Measurements from ENCODE around the gene ATXN7. TPM values are rescaled to one million over a fixed set of nuclear protein-coding genes. Genes with fewer than 3 reads are reported as not detected.

ATXN7 gene
- total and polyA plus RNA-seq, 2 of the 4 experiments (the other 2 are of a cell fraction) = 8.6 to 13.6 TPM

DNA sequence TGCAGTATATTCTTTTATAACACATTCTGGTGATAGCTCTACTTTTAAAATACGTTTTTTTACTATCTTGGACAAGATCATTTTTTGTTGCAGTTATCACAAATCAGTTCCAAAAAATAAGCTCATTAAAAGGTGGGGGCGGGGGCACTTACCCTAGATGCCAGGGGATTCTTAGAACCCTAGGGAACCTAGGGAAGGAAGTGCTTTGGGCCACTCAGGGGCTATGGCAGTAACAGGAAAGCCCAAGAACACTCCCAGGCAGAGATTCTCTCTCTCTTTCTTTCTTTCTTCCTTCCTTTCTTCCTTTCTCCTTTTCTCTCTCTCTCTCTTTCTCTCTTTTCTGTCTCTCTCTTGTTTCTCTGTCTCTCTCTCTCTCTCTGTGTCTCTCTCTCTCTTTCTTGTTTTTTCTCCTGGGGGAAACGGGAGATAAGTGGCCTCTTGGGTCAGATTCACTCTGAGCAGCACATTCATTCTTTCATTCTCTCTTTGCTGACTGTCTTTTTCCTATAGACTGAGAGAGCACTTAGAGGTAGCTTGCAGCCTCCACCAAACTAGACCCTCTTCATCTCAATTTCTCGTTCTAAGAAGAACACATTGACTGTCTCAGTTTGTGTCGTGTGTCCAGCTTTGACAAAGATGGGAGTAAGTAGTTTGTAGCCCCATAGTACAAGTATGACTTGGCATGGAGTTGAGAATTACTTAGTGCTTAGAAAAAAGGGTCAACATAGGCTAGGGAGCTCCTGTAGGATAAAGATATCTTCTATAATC is 31.9 kb downstream of the ATXN7 start (continued):
- TF ChIP-seq RFX5 (IDR thresholded peaks at IDR 0.05; ENCODE audit: low read depth, low read length) = no peak

- H4K91ac ChIP-seq (ENCODE audit: insufficient read depth, low read depth, low read length) = no peak overlapping the region
- H3K9me1 ChIP-seq (ENCODE audit: insufficient read depth, low read length) = peaks cover 3% of the 10 kb centered on the region; the same call in 1 of the 2 replicates
- CTCF ChIA-PET = no interaction called here
- no peak overlapping the region for H2BK15ac ChIP-seq (ENCODE audit: low read depth, low read length)
- H3K9me3 ChIP-seq (ENCODE audit: control insufficient read depth, insufficient read depth, low read length) = no peaks in the 10 kb centered on the region
- ATAC-seq (ENCODE audit: low read depth) = peak; percentile 79
- intact Hi-C loops (cut with micrococcal nuclease) (no loop called here), in situ Hi-C loops (cut with MboI; ENCODE audit: low sequenced_read_pairs) (no loop called here), dilution Hi-C loops (cut with HindIII; ENCODE audit: low sequenced_read_pairs, unreplicated experiment) (no loop called here)
- no peak overlapping the region for H4K5ac ChIP-seq (ENCODE audit: low read depth, low read length)
- H2AFZ ChIP-seq (replicated peaks; ENCODE audit: low read length, poor library complexity) = no peak overlapping the region
- TF ChIP-seq SMC3 (IDR thresholded peaks at IDR 0.05; ENCODE audit: low read depth, low read length) = no peak
- WGBS, 2 experiments (ENCODE audit: extremely low coverage in 2 of 2, insufficient read length in 1 of 2) = no CpG with 5 or more reads among the region's 1 CpG
- no peak overlapping the region for H3K4ac ChIP-seq (ENCODE audit: low read depth, low read length)
- H3K4me1 ChIP-seq (ENCODE audit: control insufficient read depth, insufficient read depth, low read length) = peaks cover 3% of the 10 kb centered on the region
- H3K36me3 ChIP-seq (ENCODE audit: control insufficient read depth, insufficient read depth, low read length) = peaks cover 14% of the 10 kb centered on the region
- no peak overlapping the region for H2AK5ac ChIP-seq (ENCODE audit: low read depth, low read length)
- no peak overlapping the region for H3K56ac ChIP-seq (ENCODE audit: extremely low read depth, insufficient read depth, low read length)
- H3K9ac ChIP-seq (ENCODE audit: low read depth, low read length) = no peak overlapping the region
- DNase-seq = peak; percentile 35
- H4K20me1 ChIP-seq (ENCODE audit: insufficient read depth, low read length) = peaks cover 14% of the 10 kb centered on the region; the same call in 1 of the 2 replicates
- H3K14ac ChIP-seq (replicated peaks; ENCODE audit: low read depth, low read length) = peak overlapping the region; percentile 65; the same call in 1 of the 2 replicates
- H3K27ac ChIP-seq (ENCODE audit: insufficient read depth, low read length) = no peak overlapping the region
- no peak overlapping the region for H2BK20ac ChIP-seq (ENCODE audit: low read depth, low read length)
- H3K4me3 ChIP-seq (ENCODE audit: insufficient read depth, low read depth, low read length) = no peak overlapping the region
- no peaks in the 10 kb centered on the region for H3K27me3 ChIP-seq (ENCODE audit: control insufficient read depth, insufficient read depth, low read length)
- no peak overlapping the region for H4K8ac ChIP-seq (ENCODE audit: low read depth in 2 of 2, low read length in 2 of 2)
- no peak overlapping the region for H3K18ac ChIP-seq (ENCODE audit: low read depth, low read length)
- H2AK9ac ChIP-seq (replicated peaks; ENCODE audit: low read depth, low read length, poor library complexity) = no peak overlapping the region
- peaks cover 30 to 58% of the 10 kb centered on the region in 2 experiments for H3K79me1 ChIP-seq (ENCODE audit: low read depth in 1 of 2, low read length in 2 of 2)
- H3K4me2 ChIP-seq (ENCODE audit: low read depth, low read length) = peak overlapping the region; percentile 83
- peak overlapping the region; percentile 48 for H3K23ac ChIP-seq (ENCODE audit: low read depth, low read length)
- BruUV-seq (replicated peaks) = no TSS peak
- H2BK120ac ChIP-seq (ENCODE audit: low read depth, low read length) = no peak overlapping the region
- no peak overlapping the region for H2BK5ac ChIP-seq (ENCODE audit: low read depth, low read length, poor library complexity, severe bottlenecking)
- POLR2A ChIA-PET (ENCODE audit: unreplicated experiment) = no interaction called here
Measured at GRCh38 chr3:63896332-63897030, 32.8 kb downstream of the ATXN7 start.
